HL-60 (cell line): ENCODE data around the gene SLC45A1.

Experiments
- DNase-seq, 2 experiments: peaks; one replicate each; pipeline ENCODE4 v3.0.0-alpha.2; 2010 to 2020; ENCODE audit warnings: low read depth in 1 of 2, low spot score in 1 of 2
- H3K27ac ChIP-seq: fragments of 250-450 bp; sonication (Bioruptor Pico); replicated peaks from 2 replicates; pipeline ENCODE4 v1.5.1; 2020; ENCODE audit warnings: mild to moderate bottlenecking, moderate library complexity
- H3K27me3 ChIP-seq: fragments of 250-450 bp; sonication (Bioruptor Pico); 2 replicates; pipeline ENCODE4 v1.5.1; 2021; ENCODE audit warnings: mild to moderate bottlenecking, moderate library complexity; ENCODE audit not compliant: insufficient read depth, poor library complexity, severe bottlenecking
- H3K4me3 ChIP-seq: replicated peaks from 2 replicates; pipeline ENCODE4 v1.5.1; 2011; ENCODE audit warnings: mild to moderate bottlenecking, control low read depth, low read length; ENCODE audit not compliant: insufficient read depth
- GABPA ChIP-seq: IDR thresholded peaks from 2 replicates; pipeline ENCODE4 v1.6.1; 2012; ENCODE audit warnings: low read depth
- POLR2AphosphoS5 ChIP-seq: IDR thresholded peaks from 2 replicates; pipeline ENCODE4 v1.6.1; 2012; ENCODE audit warnings: low read depth
- SPI1 ChIP-seq: IDR thresholded peaks from 2 replicates; pipeline ENCODE4 v1.6.1; 2012; ENCODE audit warnings: low read depth, mild to moderate bottlenecking, borderline replicate concordance
- TF ChIP-seq, protein P1 (sequence below): IDR thresholded peaks from one replicate; pipeline ENCODE4 v1.5.1; 2011; ENCODE audit warnings: low read length, control low read depth, inconsistent platforms; ENCODE audit not compliant: insufficient read depth
- TF ChIP-seq, protein P2 (sequence below): IDR thresholded peaks from 2 replicates; pipeline ENCODE4 v1.6.1; 2012; ENCODE audit warnings: low read depth; ENCODE audit not compliant: insufficient replicate concordance

SLC45A1 gene

DNA sequence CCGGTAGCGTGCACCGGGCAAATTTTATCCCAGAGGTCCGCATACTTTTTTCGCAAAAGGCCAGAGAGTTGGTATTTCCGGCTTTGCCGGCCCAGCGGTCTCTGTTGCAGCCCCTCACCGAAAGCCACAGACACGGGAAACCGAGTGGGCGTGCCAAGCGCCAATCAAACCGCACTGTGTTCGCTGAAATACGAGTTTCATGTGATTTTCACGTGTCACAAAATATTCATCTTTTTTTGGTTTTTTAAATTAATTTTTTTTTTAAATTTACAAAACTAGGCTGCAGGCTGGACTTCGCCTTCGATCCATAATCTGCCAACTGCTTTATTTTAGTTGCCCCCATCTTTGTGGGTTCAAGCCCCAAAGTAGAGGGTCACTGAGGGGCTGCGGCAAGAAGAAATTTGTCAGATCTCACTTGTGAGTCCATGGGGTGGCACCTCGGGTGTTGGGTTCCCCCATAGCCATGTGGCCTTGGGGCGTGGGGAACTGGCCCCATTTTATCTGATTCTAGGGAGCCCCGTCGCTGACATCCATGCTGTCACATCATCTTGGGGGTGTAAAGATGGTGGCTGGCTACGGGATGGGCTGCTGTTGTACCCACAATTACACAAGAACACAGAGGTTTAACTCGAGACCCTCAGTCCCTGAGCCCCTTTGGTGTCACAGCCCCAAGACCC is 20.8 kb downstream of the SLC45A1 start:
- Histone ChIP-seq H3K27ac (no peak overlapping the region), H3K4me3 (no peak overlapping the region), H3K27me3 (no peaks in the 10 kb centered on the region)
- DNase-seq = no peak
- TF ChIP-seq GABPA = no peak
- TF ChIP-seq, protein P1, sequence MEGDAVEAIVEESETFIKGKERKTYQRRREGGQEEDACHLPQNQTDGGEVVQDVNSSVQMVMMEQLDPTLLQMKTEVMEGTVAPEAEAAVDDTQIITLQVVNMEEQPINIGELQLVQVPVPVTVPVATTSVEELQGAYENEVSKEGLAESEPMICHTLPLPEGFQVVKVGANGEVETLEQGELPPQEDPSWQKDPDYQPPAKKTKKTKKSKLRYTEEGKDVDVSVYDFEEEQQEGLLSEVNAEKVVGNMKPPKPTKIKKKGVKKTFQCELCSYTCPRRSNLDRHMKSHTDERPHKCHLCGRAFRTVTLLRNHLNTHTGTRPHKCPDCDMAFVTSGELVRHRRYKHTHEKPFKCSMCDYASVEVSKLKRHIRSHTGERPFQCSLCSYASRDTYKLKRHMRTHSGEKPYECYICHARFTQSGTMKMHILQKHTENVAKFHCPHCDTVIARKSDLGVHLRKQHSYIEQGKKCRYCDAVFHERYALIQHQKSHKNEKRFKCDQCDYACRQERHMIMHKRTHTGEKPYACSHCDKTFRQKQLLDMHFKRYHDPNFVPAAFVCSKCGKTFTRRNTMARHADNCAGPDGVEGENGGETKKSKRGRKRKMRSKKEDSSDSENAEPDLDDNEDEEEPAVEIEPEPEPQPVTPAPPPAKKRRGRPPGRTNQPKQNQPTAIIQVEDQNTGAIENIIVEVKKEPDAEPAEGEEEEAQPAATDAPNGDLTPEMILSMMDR = no peak
- TF ChIP-seq SPI1 = no peak
- TF ChIP-seq, protein P2, sequence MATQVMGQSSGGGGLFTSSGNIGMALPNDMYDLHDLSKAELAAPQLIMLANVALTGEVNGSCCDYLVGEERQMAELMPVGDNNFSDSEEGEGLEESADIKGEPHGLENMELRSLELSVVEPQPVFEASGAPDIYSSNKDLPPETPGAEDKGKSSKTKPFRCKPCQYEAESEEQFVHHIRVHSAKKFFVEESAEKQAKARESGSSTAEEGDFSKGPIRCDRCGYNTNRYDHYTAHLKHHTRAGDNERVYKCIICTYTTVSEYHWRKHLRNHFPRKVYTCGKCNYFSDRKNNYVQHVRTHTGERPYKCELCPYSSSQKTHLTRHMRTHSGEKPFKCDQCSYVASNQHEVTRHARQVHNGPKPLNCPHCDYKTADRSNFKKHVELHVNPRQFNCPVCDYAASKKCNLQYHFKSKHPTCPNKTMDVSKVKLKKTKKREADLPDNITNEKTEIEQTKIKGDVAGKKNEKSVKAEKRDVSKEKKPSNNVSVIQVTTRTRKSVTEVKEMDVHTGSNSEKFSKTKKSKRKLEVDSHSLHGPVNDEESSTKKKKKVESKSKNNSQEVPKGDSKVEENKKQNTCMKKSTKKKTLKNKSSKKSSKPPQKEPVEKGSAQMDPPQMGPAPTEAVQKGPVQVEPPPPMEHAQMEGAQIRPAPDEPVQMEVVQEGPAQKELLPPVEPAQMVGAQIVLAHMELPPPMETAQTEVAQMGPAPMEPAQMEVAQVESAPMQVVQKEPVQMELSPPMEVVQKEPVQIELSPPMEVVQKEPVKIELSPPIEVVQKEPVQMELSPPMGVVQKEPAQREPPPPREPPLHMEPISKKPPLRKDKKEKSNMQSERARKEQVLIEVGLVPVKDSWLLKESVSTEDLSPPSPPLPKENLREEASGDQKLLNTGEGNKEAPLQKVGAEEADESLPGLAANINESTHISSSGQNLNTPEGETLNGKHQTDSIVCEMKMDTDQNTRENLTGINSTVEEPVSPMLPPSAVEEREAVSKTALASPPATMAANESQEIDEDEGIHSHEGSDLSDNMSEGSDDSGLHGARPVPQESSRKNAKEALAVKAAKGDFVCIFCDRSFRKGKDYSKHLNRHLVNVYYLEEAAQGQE = no peak
- no peak for TF ChIP-seq POLR2AphosphoS5

DNA sequence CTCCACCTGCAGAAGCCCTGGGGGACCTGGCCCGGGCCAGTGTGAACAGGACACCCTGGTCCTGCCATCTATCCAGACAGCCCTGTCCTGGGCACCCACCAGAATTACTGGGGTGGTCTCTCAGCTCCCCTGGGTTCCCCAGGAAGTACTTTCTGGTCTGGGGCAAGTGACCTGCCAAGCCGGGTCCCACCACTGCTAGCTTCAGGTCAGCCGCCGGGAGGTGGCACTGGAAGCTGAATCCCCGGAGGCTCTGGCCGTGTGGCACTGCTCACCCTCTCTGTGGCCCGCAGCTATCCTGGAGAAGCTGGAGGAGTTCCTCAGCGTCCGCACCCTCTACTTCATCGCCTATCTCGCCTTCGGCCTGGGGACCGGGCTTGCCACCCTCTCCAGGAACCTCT is 21.3 kb downstream of the SLC45A1 start:
- no peak for DNase-seq
- Histone ChIP-seq H3K4me3 (no peak overlapping the region), H3K27me3 (no peaks in the 10 kb centered on the region), H3K27ac (no peak overlapping the region)
- no peak for TF ChIP-seq SPI1
- no peak for TF ChIP-seq POLR2AphosphoS5
- TF ChIP-seq, protein P2 = no peak
- no peak for TF ChIP-seq GABPA
- TF ChIP-seq, protein P1 = no peak

DNA sequence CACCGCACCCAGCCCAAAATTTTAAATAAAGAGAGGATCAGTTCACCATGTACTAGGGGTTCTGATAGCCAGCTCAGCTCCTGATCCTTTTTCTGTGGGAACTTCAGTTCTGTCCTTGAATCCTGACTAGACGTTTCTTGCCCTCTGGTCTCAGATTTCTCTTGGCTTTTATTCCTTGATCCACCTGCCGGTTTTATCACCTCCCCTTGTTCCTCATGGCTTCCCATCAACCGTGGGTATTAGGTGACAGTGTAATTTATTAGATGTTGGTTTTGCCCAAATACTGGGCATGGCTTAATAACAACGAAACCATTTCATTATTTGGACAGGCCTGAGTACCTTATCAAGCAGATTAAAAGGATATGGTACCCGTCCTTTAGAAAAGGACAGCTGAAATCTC is 22.5 kb downstream of the SLC45A1 start:
- H3K4me3 ChIP-seq = no peak overlapping the region
- DNase-seq = no peak
- TF ChIP-seq, protein P1 = no peak
- no peak for TF ChIP-seq POLR2AphosphoS5
- no peak for TF ChIP-seq SPI1
- no peak for TF ChIP-seq GABPA
- TF ChIP-seq, protein P2 = no peak
- H3K27me3 ChIP-seq = no peaks in the 10 kb centered on the region
- no peak overlapping the region for H3K27ac ChIP-seq
